AG09319 (cell line): ENCODE measurements around the gene MYLK.

Experiments used
- DNase-seq: peaks from one replicate; pipeline ENCODE4 v3.0.0-alpha.2; 2010; ENCODE audit warnings: low read depth; ENCODE audit errors: extremely low read depth
- CTCF ChIP-seq: IDR thresholded peaks from 2 replicates; pipeline ENCODE4 v1.5.1; 2011; ENCODE audit warnings: low read depth, mild to moderate bottlenecking, inconsistent platforms, low read length, moderate library complexity

MYLK gene

GRCh38 chr3:123635217-123635616 lies 248.9 kb downstream of the MYLK start:
- TF ChIP-seq CTCF = no peak
- no peak for DNase-seq

- no peak for DNase-seq
- TF ChIP-seq CTCF = no peak
Measured at GRCh38 chr3:123634149-123635051, 249.7 kb downstream of the MYLK start.

GRCh38 chr3:123633530-123633929 lies 250.6 kb downstream of the MYLK start:
- no peak for DNase-seq
- no peak for TF ChIP-seq CTCF

GRCh38 chr3:123632161-123632655 lies 251.9 kb downstream of the MYLK start:
- no peak for TF ChIP-seq CTCF
- DNase-seq = no peak

GRCh38 chr3:123629747-123630047 lies 254.4 kb downstream of the MYLK start:
- DNase-seq = no peak
- no peak for TF ChIP-seq CTCF

GRCh38 chr3:123628996-123629746 lies 255.0 kb downstream of the MYLK start:
- no peak for DNase-seq
- no peak for TF ChIP-seq CTCF
